SK-N-SH (cell line): ENCODE measurements around the gene NCDN. TPM values are rescaled to one million over a fixed set of nuclear protein-coding genes. Genes with fewer than 3 reads are reported as not detected.

Experiments used
- CTCF ChIA-PET: fragments of 300-600, 350-600 bp; formaldehyde crosslinking; extraction: SDS; loops from one replicate; lab custom pipeline; 2021; lab: Yijun Ruan, JAX
- POLR2A ChIA-PET: fragments of 350-600 bp; sonication (Branson Sonifier 250); formaldehyde crosslinking; extraction: SDS; loops from one replicate; lab custom pipeline; 2020; ENCODE audit warnings: antibody characterized with exemption, inconsistent platforms; lab: Yijun Ruan, JAX
- DNase-seq: peaks from one replicate; pipeline ENCODE4 v3.0.0; 2012
- H2AFZ ChIP-seq: fragments of 200-600 bp; sonication (generic); 2 replicates; pipeline ENCODE4 v1.8.1; 2016; ENCODE audit warnings: antibody characterized with exemption, mild to moderate bottlenecking, low read depth
- H3F3A ChIP-seq: fragments of 200-600 bp; sonication (generic); replicated peaks from 2 replicates; pipeline ENCODE3; 2016; ENCODE audit warnings: antibody characterized with exemption, mild to moderate bottlenecking; ENCODE audit not compliant: insufficient read depth
- H3K27ac ChIP-seq, 2 experiments: fragments of 200-500 bp in 1 of 2; fragments of 200-600 bp in 1 of 2; sonication (Bioruptor generic) in 1 of 2; sonication (generic), shearing (Covaris generic) in 1 of 2; 2 replicates each; pipeline versions ENCODE4 v1.5.1 to v1.6.1; 2014 to 2016; ENCODE audit warnings: low read depth in 2 of 2, inconsistent platforms in 1 of 2, low read length in 1 of 2, mild to moderate bottlenecking in 1 of 2, mixed read lengths in 1 of 2
- H3K27me3 ChIP-seq: fragments of 200-600 bp; sonication (generic), shearing (Covaris generic); 2 replicates; pipeline ENCODE4 v1.6.1; 2016; ENCODE audit warnings: mixed run types; ENCODE audit not compliant: insufficient read depth
- H3K36me3 ChIP-seq, 2 experiments: fragments of 200-500 bp in 1 of 2; fragments of 200-600 bp in 1 of 2; sonication (Bioruptor generic) in 1 of 2; sonication (generic) in 1 of 2; replicated peaks in 1 of 2; 2 replicates each; pipeline versions ENCODE3 to v1.5.1; 2014 to 2016; ENCODE audit warnings: low read length in 1 of 2, mild to moderate bottlenecking in 1 of 2; ENCODE audit not compliant: insufficient read depth in 2 of 2, control insufficient read depth in 1 of 2
- H3K4me1 ChIP-seq, 2 experiments: fragments of 200-500 bp in 1 of 2; fragments of 200-600 bp in 1 of 2; sonication (Bioruptor generic) in 1 of 2; sonication (generic), shearing (Covaris generic) in 1 of 2; 2 replicates each; pipeline versions ENCODE4 v1.5.1 to v1.6.1; 2014 to 2016; ENCODE audit warnings: low read depth in 1 of 2, low read length in 1 of 2, mixed run types in 1 of 2; ENCODE audit not compliant: insufficient read depth in 2 of 2, control insufficient read depth in 1 of 2
- H3K4me2 ChIP-seq: fragments of 200-600 bp; sonication (generic), shearing (Covaris generic); 2 replicates; pipeline ENCODE4 v1.6.1; 2017; ENCODE audit warnings: mixed run types
- H3K4me3 ChIP-seq, 2 experiments: fragments of 200-500 bp in 1 of 2; fragments of 200-600 bp in 1 of 2; sonication (Bioruptor generic) in 1 of 2; sonication (generic), shearing (Covaris generic) in 1 of 2; 2 replicates each; pipeline versions ENCODE4 v1.5.1 to v1.8.1; 2014 to 2016; ENCODE audit warnings: low read depth in 2 of 2, inconsistent platforms in 1 of 2, low read length in 1 of 2, mild to moderate bottlenecking in 1 of 2, mixed read lengths in 1 of 2, moderate library complexity in 1 of 2
- H3K79me2 ChIP-seq: fragments of 200-600 bp; sonication (generic); 2 replicates; pipeline ENCODE4 v1.8.1; 2017; ENCODE audit warnings: mild to moderate bottlenecking; ENCODE audit not compliant: insufficient read depth
- H3K9ac ChIP-seq: fragments of 200-600 bp; sonication (generic); 2 replicates; pipeline ENCODE4 v1.6.1; 2017; ENCODE audit warnings: mixed run types
- H3K9me2 ChIP-seq: fragments of 200-600 bp; sonication (generic); 2 replicates; pipeline ENCODE4 v1.6.1; 2017; ENCODE audit warnings: mixed run types
- H3K9me3 ChIP-seq: fragments of 200-600 bp; sonication (generic); 2 replicates; pipeline ENCODE4 v1.6.1; 2017; ENCODE audit warnings: mixed run types, mild to moderate bottlenecking, moderate library complexity
- H4K20me1 ChIP-seq: fragments of 200-600 bp; sonication (generic); 2 replicates; pipeline ENCODE4 v1.6.1; 2017; ENCODE audit warnings: mild to moderate bottlenecking, mixed run types; ENCODE audit not compliant: insufficient read depth
- CHD2 ChIP-seq: fragments of 150-350 bp; IDR thresholded peaks from 2 replicates; pipeline ENCODE4 v1.6.1; 2018; ENCODE audit warnings: low read length; ENCODE audit not compliant: partially characterized antibody
- ELF1 ChIP-seq: IDR thresholded peaks from 2 replicates; pipeline ENCODE4 v1.4.0; 2012
- EZH2phosphoT487 ChIP-seq: fragments of 200-600 bp; sonication (generic); IDR thresholded peaks from 2 replicates; pipeline ENCODE4 v1.6.1; 2017; ENCODE audit warnings: low read depth, mixed run types, mild to moderate bottlenecking, antibody characterized with exemption, moderate library complexity, borderline replicate concordance
- FOXJ3 ChIP-seq: sonication (generic); formaldehyde crosslinking; IDR thresholded peaks from 2 replicates; pipeline ENCODE4 v1.5.1; 2020; ENCODE audit warnings: mild to moderate bottlenecking, missing genetic modification reagents
- FOXM1 ChIP-seq: IDR thresholded peaks from 2 replicates; pipeline ENCODE4 v1.4.0; 2012; ENCODE audit warnings: low read depth, mild to moderate bottlenecking
- GATA2 ChIP-seq: sonication (generic); formaldehyde crosslinking; IDR thresholded peaks from 2 replicates; pipeline ENCODE4 v1.5.0; 2020; ENCODE audit warnings: mild to moderate bottlenecking, missing genetic modification reagents
- MEF2A ChIP-seq: IDR thresholded peaks from 2 replicates; pipeline ENCODE4 v1.4.0; 2012; ENCODE audit warnings: low read depth, borderline replicate concordance
- MXI1 ChIP-seq: IDR thresholded peaks from 2 replicates; pipeline ENCODE4 v1.6.1; 2012; ENCODE audit warnings: mild to moderate bottlenecking, low read depth, low read length, improper control_type of control experiment
- NRF1 ChIP-seq: IDR thresholded peaks from 2 replicates; pipeline ENCODE4 v1.6.1; 2012; ENCODE audit warnings: low read depth, mild to moderate bottlenecking, low read length
- RAD21 ChIP-seq: IDR thresholded peaks from 2 replicates; pipeline ENCODE4 v1.6.1; 2012; ENCODE audit warnings: mild to moderate bottlenecking, low read length
- RCOR1 ChIP-seq: fragments of 150-350 bp; IDR thresholded peaks from 2 replicates; pipeline ENCODE4 v1.6.1; 2017; ENCODE audit warnings: antibody characterized with exemption, low read length
- RXRA ChIP-seq: IDR thresholded peaks from 2 replicates; pipeline ENCODE4 v1.4.0; 2012; ENCODE audit warnings: low read depth, mild to moderate bottlenecking, borderline replicate concordance
- SIN3A ChIP-seq: IDR thresholded peaks from 2 replicates; pipeline ENCODE4 v1.6.1; 2012; ENCODE audit warnings: low read depth, mild to moderate bottlenecking, low read length, moderate library complexity, borderline replicate concordance
- SMC3 ChIP-seq: IDR thresholded peaks from 2 replicates; pipeline ENCODE4 v1.6.1; 2012; ENCODE audit warnings: low read depth, low read length, improper control_type of control experiment
- TAF1 ChIP-seq: IDR thresholded peaks from 2 replicates; pipeline ENCODE4 v1.6.1; 2012; ENCODE audit warnings: low read depth, mild to moderate bottlenecking, low read length, moderate library complexity, borderline replicate concordance
- TEAD4 ChIP-seq: IDR thresholded peaks from 2 replicates; pipeline ENCODE4 v1.4.0; 2012; ENCODE audit warnings: mild to moderate bottlenecking, borderline replicate concordance; ENCODE audit not compliant: insufficient read depth
- YY1 ChIP-seq: IDR thresholded peaks from 2 replicates; pipeline ENCODE4 v1.4.0; 2012; ENCODE audit warnings: low read depth, mild to moderate bottlenecking
- WGBS: methylation state at CpG from one replicate; pipeline ENCODE4 v1.1.6; 2017; ENCODE audit warnings: low lambda C conversion rate; 5-methylcytosine and 5-hydroxymethylcytosine counted together
- polyA plus RNA-seq, 3 experiments: library from polyadenylated mRNA; depleted of rRNA; stranded (reverse); fragments of >200 nt; gene quantifications; 2 replicates each; pipeline ENCODE4 v1.2.3, GENCODE V29; 2012
- TF ChIP-seq, protein P1 (sequence below): IDR thresholded peaks from 2 replicates; pipeline ENCODE4 v1.4.0; 2012; ENCODE audit warnings: low read depth
- TF ChIP-seq, protein P2 (sequence below): IDR thresholded peaks from 2 replicates; pipeline ENCODE4 v1.4.0; 2012; ENCODE audit warnings: low read depth, borderline replicate concordance
- TF ChIP-seq, protein P3 (sequence below): fragments of 150-350 bp; IDR thresholded peaks from 2 replicates; pipeline ENCODE4 v1.6.1; 2016; ENCODE audit warnings: mild to moderate bottlenecking, low read depth, low read length
- TF ChIP-seq, protein P4 (sequence below): fragments of 200-600 bp; sonication (generic); IDR thresholded peaks from 2 replicates; pipeline ENCODE4 v1.6.1; 2017; ENCODE audit warnings: antibody characterized with exemption, mild to moderate bottlenecking, moderate library complexity
- TF ChIP-seq, protein P5 (sequence below): IDR thresholded peaks from 2 replicates; pipeline ENCODE4; 2012

NCDN gene
- polyA plus RNA-seq, 1 of the 3 experiments (the other 2 are of a cell fraction): 38.3 TPM

DNA sequence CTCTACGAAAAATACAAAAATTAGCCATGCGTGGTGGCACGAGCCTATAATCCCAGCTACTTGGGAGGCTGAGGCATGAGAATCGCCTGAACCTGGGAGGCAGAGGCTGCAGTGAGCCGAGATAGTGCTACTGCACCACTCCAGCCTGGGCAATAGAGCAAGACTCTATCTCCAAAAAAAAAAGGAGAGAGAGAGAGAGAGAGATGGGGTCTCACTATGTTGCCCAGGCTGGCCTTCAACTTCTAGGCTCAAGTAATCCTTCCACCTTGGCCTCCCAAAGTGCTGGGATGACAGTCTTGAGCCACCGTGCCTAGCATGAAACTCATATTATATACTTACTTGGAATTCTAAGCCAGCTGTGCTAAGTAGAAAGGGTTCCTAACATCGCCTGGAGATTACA is 54.1 kb downstream of the NCDN start:
- no peak overlapping the region for H3K27ac ChIP-seq
- ChIA-PET POLR2A (no interaction called here), CTCF (interaction anchor here (0.7 to 1.5 kb wide), 2 partner anchors 16 to 102 kb away, joined by 3 to 4 read pairs; no protein-coding TSS in a partner anchor)
- no peak overlapping the region for H3K9ac ChIP-seq
- H3K4me1 ChIP-seq: no peaks in the 10 kb centered on the region
- peaks cover 6% of the 10 kb centered on the region; the same call in 1 of the 2 replicates for H3K9me3 ChIP-seq
- H3F3A ChIP-seq: peaks cover 19% of the 10 kb centered on the region
- no peaks in the 10 kb centered on the region for H3K9me2 ChIP-seq
- peaks cover 92% of the 10 kb centered on the region for H3K79me2 ChIP-seq
- no peak for DNase-seq
- H3K36me3 ChIP-seq: peaks cover 37 to 44% of the 10 kb centered on the region in 2 experiments
- TF ChIP-seq GATA2 (CRISPR knock-in tag) (no peak), ELF1 (no peak), SIN3A (no peak), MEF2A (no peak), RXRA (no peak), MXI1 (no peak), NRF1 (no peak)
- 99% methylated on average over 7 of the region's 7 CpGs for WGBS
- H4K20me1 ChIP-seq: peaks cover 9% of the 10 kb centered on the region; the same call in 1 of the 2 replicates
- H3K4me2 ChIP-seq: no peak overlapping the region
- no peak overlapping the region for H2AFZ ChIP-seq
- no peaks in the 10 kb centered on the region for H3K27me3 ChIP-seq
- H3K4me3 ChIP-seq: no peak overlapping the region

DNA sequence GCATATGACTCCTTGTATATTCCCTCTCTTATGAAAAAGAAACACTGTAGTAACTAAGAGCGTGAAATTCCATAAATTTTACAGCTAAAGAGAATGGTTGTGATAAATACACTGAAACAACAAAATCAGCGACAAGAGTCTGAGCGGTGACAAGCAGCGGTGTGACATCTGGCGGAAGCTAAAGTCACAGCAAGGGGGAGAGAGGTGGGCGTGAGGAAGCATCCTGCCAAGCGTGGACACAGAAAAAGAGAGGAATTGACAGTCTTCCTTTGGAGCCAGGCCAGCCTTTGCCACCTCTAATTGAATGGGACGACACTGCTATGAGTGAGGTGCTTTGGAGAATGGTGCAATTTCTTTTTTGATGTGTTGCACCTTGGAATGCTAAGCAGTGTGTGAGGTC is 57.8 kb downstream of the NCDN start:
- H3K27me3 ChIP-seq: no peaks in the 10 kb centered on the region
- ChIA-PET CTCF (interaction anchor here (1.1 to 1.4 kb wide), 2 partner anchors 100 to 111 kb away, joined by 4 to 5 read pairs; no protein-coding TSS in a partner anchor), POLR2A (no interaction called here)
- no peak overlapping the region for H3K9ac ChIP-seq
- no peaks in the 10 kb centered on the region for H3K9me3 ChIP-seq
- H3K36me3 ChIP-seq: peaks cover 31 to 49% of the 10 kb centered on the region in 2 experiments
- no peak overlapping the region for H3K4me2 ChIP-seq
- H3K4me3 ChIP-seq: no peak overlapping the region
- no peak overlapping the region for H2AFZ ChIP-seq
- no peak for DNase-seq
- no peak overlapping the region for H3K27ac ChIP-seq
- no peaks in the 10 kb centered on the region for H3F3A ChIP-seq
- no peaks in the 10 kb centered on the region for H3K9me2 ChIP-seq
- H4K20me1 ChIP-seq: peaks cover 8% of the 10 kb centered on the region
- peaks cover 100% of the 10 kb centered on the region for H3K79me2 ChIP-seq
- WGBS: 98% methylated on average over 8 of the region's 8 CpGs
- TF ChIP-seq RCOR1 (no peak), FOXJ3 (CRISPR knock-in tag) (no peak), SMC3 (no peak), NRF1 (no peak), CHD2 (no peak), FOXM1 (no peak), RAD21 (no peak), TAF1 (no peak), YY1 (no peak), EZH2phosphoT487 (no peak), TEAD4 (no peak)
- TF ChIP-seq, protein P1, sequence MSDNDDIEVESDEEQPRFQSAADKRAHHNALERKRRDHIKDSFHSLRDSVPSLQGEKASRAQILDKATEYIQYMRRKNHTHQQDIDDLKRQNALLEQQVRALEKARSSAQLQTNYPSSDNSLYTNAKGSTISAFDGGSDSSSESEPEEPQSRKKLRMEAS: no peak
- TF ChIP-seq, protein P2, sequence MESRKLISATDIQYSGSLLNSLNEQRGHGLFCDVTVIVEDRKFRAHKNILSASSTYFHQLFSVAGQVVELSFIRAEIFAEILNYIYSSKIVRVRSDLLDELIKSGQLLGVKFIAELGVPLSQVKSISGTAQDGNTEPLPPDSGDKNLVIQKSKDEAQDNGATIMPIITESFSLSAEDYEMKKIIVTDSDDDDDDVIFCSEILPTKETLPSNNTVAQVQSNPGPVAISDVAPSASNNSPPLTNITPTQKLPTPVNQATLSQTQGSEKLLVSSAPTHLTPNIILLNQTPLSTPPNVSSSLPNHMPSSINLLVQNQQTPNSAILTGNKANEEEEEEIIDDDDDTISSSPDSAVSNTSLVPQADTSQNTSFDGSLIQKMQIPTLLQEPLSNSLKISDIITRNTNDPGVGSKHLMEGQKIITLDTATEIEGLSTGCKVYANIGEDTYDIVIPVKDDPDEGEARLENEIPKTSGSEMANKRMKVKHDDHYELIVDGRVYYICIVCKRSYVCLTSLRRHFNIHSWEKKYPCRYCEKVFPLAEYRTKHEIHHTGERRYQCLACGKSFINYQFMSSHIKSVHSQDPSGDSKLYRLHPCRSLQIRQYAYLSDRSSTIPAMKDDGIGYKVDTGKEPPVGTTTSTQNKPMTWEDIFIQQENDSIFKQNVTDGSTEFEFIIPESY: no peak
- TF ChIP-seq, protein P3, sequence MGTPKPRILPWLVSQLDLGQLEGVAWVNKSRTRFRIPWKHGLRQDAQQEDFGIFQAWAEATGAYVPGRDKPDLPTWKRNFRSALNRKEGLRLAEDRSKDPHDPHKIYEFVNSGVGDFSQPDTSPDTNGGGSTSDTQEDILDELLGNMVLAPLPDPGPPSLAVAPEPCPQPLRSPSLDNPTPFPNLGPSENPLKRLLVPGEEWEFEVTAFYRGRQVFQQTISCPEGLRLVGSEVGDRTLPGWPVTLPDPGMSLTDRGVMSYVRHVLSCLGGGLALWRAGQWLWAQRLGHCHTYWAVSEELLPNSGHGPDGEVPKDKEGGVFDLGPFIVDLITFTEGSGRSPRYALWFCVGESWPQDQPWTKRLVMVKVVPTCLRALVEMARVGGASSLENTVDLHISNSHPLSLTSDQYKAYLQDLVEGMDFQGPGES: no peak
- TF ChIP-seq, protein P4, sequence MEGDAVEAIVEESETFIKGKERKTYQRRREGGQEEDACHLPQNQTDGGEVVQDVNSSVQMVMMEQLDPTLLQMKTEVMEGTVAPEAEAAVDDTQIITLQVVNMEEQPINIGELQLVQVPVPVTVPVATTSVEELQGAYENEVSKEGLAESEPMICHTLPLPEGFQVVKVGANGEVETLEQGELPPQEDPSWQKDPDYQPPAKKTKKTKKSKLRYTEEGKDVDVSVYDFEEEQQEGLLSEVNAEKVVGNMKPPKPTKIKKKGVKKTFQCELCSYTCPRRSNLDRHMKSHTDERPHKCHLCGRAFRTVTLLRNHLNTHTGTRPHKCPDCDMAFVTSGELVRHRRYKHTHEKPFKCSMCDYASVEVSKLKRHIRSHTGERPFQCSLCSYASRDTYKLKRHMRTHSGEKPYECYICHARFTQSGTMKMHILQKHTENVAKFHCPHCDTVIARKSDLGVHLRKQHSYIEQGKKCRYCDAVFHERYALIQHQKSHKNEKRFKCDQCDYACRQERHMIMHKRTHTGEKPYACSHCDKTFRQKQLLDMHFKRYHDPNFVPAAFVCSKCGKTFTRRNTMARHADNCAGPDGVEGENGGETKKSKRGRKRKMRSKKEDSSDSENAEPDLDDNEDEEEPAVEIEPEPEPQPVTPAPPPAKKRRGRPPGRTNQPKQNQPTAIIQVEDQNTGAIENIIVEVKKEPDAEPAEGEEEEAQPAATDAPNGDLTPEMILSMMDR: no peak
- TF ChIP-seq, protein P5, sequence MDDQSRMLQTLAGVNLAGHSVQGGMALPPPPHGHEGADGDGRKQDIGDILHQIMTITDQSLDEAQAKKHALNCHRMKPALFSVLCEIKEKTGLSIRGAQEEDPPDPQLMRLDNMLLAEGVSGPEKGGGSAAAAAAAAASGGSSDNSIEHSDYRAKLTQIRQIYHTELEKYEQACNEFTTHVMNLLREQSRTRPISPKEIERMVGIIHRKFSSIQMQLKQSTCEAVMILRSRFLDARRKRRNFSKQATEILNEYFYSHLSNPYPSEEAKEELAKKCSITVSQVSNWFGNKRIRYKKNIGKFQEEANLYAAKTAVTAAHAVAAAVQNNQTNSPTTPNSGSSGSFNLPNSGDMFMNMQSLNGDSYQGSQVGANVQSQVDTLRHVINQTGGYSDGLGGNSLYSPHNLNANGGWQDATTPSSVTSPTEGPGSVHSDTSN: no peak
- no peaks in the 10 kb centered on the region for H3K4me1 ChIP-seq
